HepG2 (cell line): ENCODE measurements around the gene FOXD1. TPM values are rescaled to one million over a fixed set of nuclear protein-coding genes. Genes with fewer than 3 reads are reported as not detected.

ENCODE experiments used
- ATAC-seq: fragments of 200-7000 bp; cut with Tn5 transposase; 3 replicates; pipeline ENCODE4 v1.9.1; 2020; ENCODE audit warnings: mild to moderate bottlenecking, moderate library complexity
- BruUV-seq: library from RNA; stranded (reverse); fragments of 400-500 nt; replicated peaks from 2 replicates; lab custom pipeline; 2021; lab: Mats Ljungman, UMichigan
- CTCF ChIA-PET: fragments of 300-600 bp; formaldehyde crosslinking; extraction: SDS; loops from one replicate; lab custom pipeline; 2021; ENCODE audit warnings: low total read pairs, inconsistent platforms, low intra/inter-chr PET ratio; lab: Yijun Ruan, JAX
- POLR2A ChIA-PET: fragments of 350-600 bp; sonication (Branson Sonifier 250); formaldehyde crosslinking; loops from one replicate; lab custom pipeline; 2020; ENCODE audit warnings: antibody characterized with exemption, inconsistent platforms; lab: Yijun Ruan, JAX
- DNase-seq: peaks from one replicate; pipeline ENCODE4 v3.0.0-alpha.2; 2015; ENCODE audit warnings: low spot score
- FAIRE-seq: peaks from 3 replicates; lab custom pipeline; 2011; peaks lifted over from hg19 to GRCh38; lab: Jason Lieb, UNC
- H2AFZ ChIP-seq: one replicate; pipeline ENCODE4 v1.6.1; 2011; ENCODE audit warnings: low read length, inconsistent platforms
- H3K27ac ChIP-seq: fragments of 300-600 bp; 3 replicates; pipeline ENCODE4 v1.8.0; 2011; ENCODE audit warnings: mixed run types, mild to moderate bottlenecking, mixed read lengths, low read length, inconsistent platforms; ENCODE audit not compliant: insufficient read depth; ENCODE audit errors: extremely low read length
- H3K27me3 ChIP-seq, 2 experiments: fragments of 200-600 bp in 1 of 2; 2 replicates in 1 of 2; 3 replicates in 1 of 2; pipeline versions ENCODE4 v1.6.0 to v1.8.0; 2011; ENCODE audit warnings: low read length in 2 of 2, mild to moderate bottlenecking in 2 of 2, moderate library complexity in 2 of 2, inconsistent platforms in 1 of 2; ENCODE audit not compliant: insufficient read depth in 2 of 2, control insufficient read depth in 1 of 2
- H3K36me3 ChIP-seq, 2 experiments: fragments of 200-600 bp in 1 of 2; replicated peaks in 1 of 2; 2 replicates in 1 of 2; 3 replicates in 1 of 2; pipeline versions ENCODE4 v1.5.1 to v1.8.0; 2011; ENCODE audit warnings: low read length in 2 of 2, inconsistent platforms in 1 of 2; ENCODE audit not compliant: insufficient read depth in 2 of 2, control insufficient read depth in 1 of 2
- H3K4me1 ChIP-seq: 2 replicates; pipeline ENCODE4 v1.5.1; 2012; ENCODE audit warnings: low read length, inconsistent platforms; ENCODE audit not compliant: insufficient read depth
- H3K4me2 ChIP-seq: 2 replicates; pipeline ENCODE4 v1.6.0; 2011; ENCODE audit warnings: low read depth, low read length, inconsistent platforms
- H3K4me3 ChIP-seq, 3 experiments: fragments of 200-600 bp in 1 of 3; sonication (generic), shearing (Covaris generic) in 1 of 3; replicated peaks in 1 of 3; 2 replicates each; pipeline ENCODE4 v1.5.1; 2011 to 2016; ENCODE audit warnings: low read length in 3 of 3, inconsistent platforms in 2 of 3, low read depth in 2 of 3, mild to moderate bottlenecking in 2 of 3, control low read depth in 1 of 3, mixed read lengths in 1 of 3; ENCODE audit not compliant: insufficient read depth in 1 of 3
- H3K79me2 ChIP-seq: one replicate; pipeline ENCODE4 v1.6.1; 2011; ENCODE audit warnings: low read length, inconsistent platforms; ENCODE audit not compliant: insufficient read depth
- H3K9ac ChIP-seq: 2 replicates; pipeline ENCODE4 v1.6.0; 2011; ENCODE audit warnings: mild to moderate bottlenecking, low read depth, low read length, inconsistent platforms; ENCODE audit not compliant: insufficient read depth
- H3K9me3 ChIP-seq: 2 replicates; pipeline ENCODE4 v1.5.1; 2012; ENCODE audit warnings: mild to moderate bottlenecking, low read length
- H4K20me1 ChIP-seq: 2 replicates; pipeline ENCODE4 v1.6.0; 2011; ENCODE audit warnings: inconsistent platforms, mild to moderate bottlenecking, low read length, moderate library complexity; ENCODE audit not compliant: insufficient read depth
- FOXP1 ChIP-seq, 2 experiments: fragments of 450-650 bp in 1 of 2; IDR thresholded peaks; 2 replicates each; pipeline ENCODE4 v1.6.1; 2017 to 2018; ENCODE audit warnings: antibody characterized with exemption in 1 of 2
- KDM5B ChIP-seq: sonication (generic); formaldehyde crosslinking; IDR thresholded peaks from 2 replicates; pipeline ENCODE4 v1.4.0; 2020; ENCODE audit warnings: missing genetic modification reagents, mild to moderate bottlenecking, borderline replicate concordance
- KLF11 ChIP-seq: IDR thresholded peaks from 2 replicates; pipeline ENCODE4 v1.6.1; 2016; ENCODE audit warnings: missing compliant biosample characterization
- MED1 ChIP-seq: sonication (generic); formaldehyde crosslinking; IDR thresholded peaks from 2 replicates; pipeline ENCODE4 v1.4.0; 2020; ENCODE audit warnings: missing genetic modification reagents
- PCBP1 ChIP-seq: fragments of 200-400 bp; formaldehyde crosslinking; IDR thresholded peaks from 2 replicates; pipeline ENCODE4 v1.6.1; 2017; ENCODE audit warnings: mild to moderate bottlenecking, low read depth, low read length, borderline replicate concordance
- POLR2AphosphoS2 ChIP-seq: IDR thresholded peaks from 2 replicates; pipeline ENCODE4 v1.6.1; 2011; ENCODE audit warnings: low read depth, low read length, improper control_type of control experiment
- PRPF4 ChIP-seq: fragments of 200-400 bp; formaldehyde crosslinking; IDR thresholded peaks from 2 replicates; pipeline ENCODE4 v1.6.1; 2016; ENCODE audit warnings: low read length, low read depth; ENCODE audit not compliant: poor library complexity, severe bottlenecking
- SIN3B ChIP-seq: fragments of 150-350 bp; IDR thresholded peaks from 2 replicates; pipeline ENCODE4 v1.6.1; 2014; ENCODE audit warnings: low read length
- ZFP62 ChIP-seq: sonication (generic); formaldehyde crosslinking; IDR thresholded peaks from 2 replicates; pipeline ENCODE4 v1.4.0; 2020; ENCODE audit warnings: missing genetic modification reagents
- ZFP91 ChIP-seq: sonication (generic); formaldehyde crosslinking; IDR thresholded peaks from 2 replicates; pipeline ENCODE4 v1.9.0; 2022; ENCODE audit warnings: missing genetic modification reagents, mild to moderate bottlenecking, borderline replicate concordance
- ZNF232 ChIP-seq: sonication (generic); formaldehyde crosslinking; IDR thresholded peaks from 2 replicates; pipeline ENCODE4 v1.4.0; 2020; ENCODE audit warnings: missing genetic modification reagents, borderline replicate concordance
- ZNF670 ChIP-seq: sonication (generic); formaldehyde crosslinking; IDR thresholded peaks from 2 replicates; pipeline ENCODE4 v1.8.0; 2022; ENCODE audit warnings: mild to moderate bottlenecking, missing genetic modification reagents, borderline replicate concordance
- ZZZ3 ChIP-seq: sonication (generic); formaldehyde crosslinking; IDR thresholded peaks from 2 replicates; pipeline ENCODE4 v1.4.0; 2020; ENCODE audit warnings: missing genetic modification reagents, mild to moderate bottlenecking, borderline replicate concordance
- WGBS: methylation state at CpG from one replicate; pipeline ENCODE4 v1.1.6; 2017; ENCODE audit warnings: low lambda C conversion rate; 5-methylcytosine and 5-hydroxymethylcytosine counted together
- in situ Hi-C: cut with HindIII; loops from 2 replicates; pipeline ENCODE4 v1.10.0; 2017; ENCODE audit warnings: low pct_unique_long_range_greater_than_20kb; ENCODE audit not compliant: extremely low pct_ligation_motif_present
- intact Hi-C: fragments of 100-400 bp; cut with micrococcal nuclease; formaldehyde crosslinking; loops from one replicate; pipeline ENCODE4 v1.10.0; 2022; ENCODE audit not compliant: unreplicated experiment
- polyA plus RNA-seq, 8 experiments: library from polyadenylated mRNA; depleted of rRNA in 3 of 8; stranded (reverse) in 7 of 8; unstranded in 1 of 8; fragments of >200 nt; fragmentation: Illumina TruSeq in 4 of 8; extraction: Trizol in 4 of 8; gene quantifications; 2 replicates each; pipeline versions ENCODE4 v1.2.1 to v1.2.3, GENCODE V29; 2011 to 2016; ENCODE audit warnings: low read depth in 4 of 8, missing spikeins in 1 of 8, mixed read lengths in 1 of 8; ENCODE audit not compliant: insufficient read depth in 1 of 8
- total RNA-seq, 5 experiments: library from RNA; depleted of rRNA; stranded (reverse); fragments of >200 nt; fragmentation: Illumina TruSeq; extraction: Trizol; gene quantifications; 2 replicates each; pipeline ENCODE4 v1.2.3, GENCODE V29; 2016; ENCODE audit warnings: low read depth in 1 of 5

FOXD1 gene
- total and polyA plus RNA-seq, 2 of the 13 experiments (the other 11 are each of a cell fraction or from before 2014, with no cell fraction given), result 0.04 to 0.05 TPM

GRCh38 chr5:73422164-73422563, 26.4 kb downstream of the FOXD1 start:
- Histone ChIP-seq H3K9me3 (no peaks in the 10 kb centered on the region), H3K9ac (no peak overlapping the region), H3K27ac (no peak overlapping the region), H3K4me1 (no peaks in the 10 kb centered on the region), H3K79me2 (no peaks in the 10 kb centered on the region), H2AFZ (no peak overlapping the region), H3K27me3 (peaks cover 6 to 45% of the 10 kb centered on the region in 2 experiments), H4K20me1 (no peaks in the 10 kb centered on the region), H3K36me3 (no peaks in the 10 kb centered on the region), H3K4me3 (no peak overlapping the region), H3K4me2 (no peak overlapping the region)
- CTCF ChIA-PET, result no interaction called here
- POLR2A ChIA-PET, result no interaction called here
- in situ Hi-C loops, result no loop called here
- ATAC-seq, result no peak
- TF ChIP-seq MED1 (CRISPR knock-in tag) (no peak), PCBP1 (no peak), FOXP1 (IDR thresholded peaks at IDR 0.05) (no peak), FOXP1 (CRISPR knock-in tag; IDR thresholded peaks at IDR 0.05) (no peak), ZNF670 (no peak), KDM5B (CRISPR knock-in tag) (no peak), POLR2AphosphoS2 (no peak), ZFP91 (CRISPR knock-in tag) (no peak), KLF11 (CRISPR knock-in tag) (no peak), ZNF232 (no peak), ZZZ3 (CRISPR knock-in tag) (no peak), PRPF4 (no peak), ZFP62 (CRISPR knock-in tag) (no peak), SIN3B (no peak)
- no CpG with 5 or more reads among the region's 1 CpG for WGBS
- no peak for DNase-seq
- intact Hi-C loops, result no loop called here
- no TSS peak for BruUV-seq
- no peak for FAIRE-seq
